Loucy (cell line): ENCODE measurements around the gene PHC1.

Experiments used
- EZH2phosphoT487 ChIP-seq: fragments of 200-600 bp; IDR thresholded peaks from 2 replicates; pipeline ENCODE4 v1.6.1; 2018; ENCODE audit warnings: antibody characterized with exemption, mild to moderate bottlenecking, moderate library complexity, borderline replicate concordance
- TF ChIP-seq, protein P1 (sequence below): fragments of 200-600 bp; sonication (generic); conservative IDR thresholded peaks from 2 replicates; pipeline ENCODE4 v1.5.1; 2014; ENCODE audit warnings: mild to moderate bottlenecking, antibody characterized with exemption, low read length

DNA sequence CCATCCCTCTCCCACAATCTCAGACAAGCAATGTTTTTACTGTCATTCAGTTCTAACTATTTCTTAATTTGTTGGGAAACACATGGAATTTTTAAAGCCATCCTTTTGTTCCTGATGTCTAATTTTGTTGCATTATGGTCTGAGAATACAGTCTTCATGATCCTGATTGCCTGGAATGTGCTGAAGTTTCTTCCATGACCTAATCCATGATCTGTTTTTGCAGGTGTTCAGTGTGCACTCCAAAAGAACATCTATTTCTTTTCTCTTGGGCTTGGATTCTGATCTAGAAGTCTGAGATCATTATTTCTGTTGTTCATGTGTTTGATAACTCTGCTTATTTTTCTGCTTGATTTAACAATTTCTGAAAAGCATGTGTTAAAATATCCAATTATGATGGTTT lies 43.2 kb upstream of the PHC1 start:
- TF ChIP-seq, protein P1, sequence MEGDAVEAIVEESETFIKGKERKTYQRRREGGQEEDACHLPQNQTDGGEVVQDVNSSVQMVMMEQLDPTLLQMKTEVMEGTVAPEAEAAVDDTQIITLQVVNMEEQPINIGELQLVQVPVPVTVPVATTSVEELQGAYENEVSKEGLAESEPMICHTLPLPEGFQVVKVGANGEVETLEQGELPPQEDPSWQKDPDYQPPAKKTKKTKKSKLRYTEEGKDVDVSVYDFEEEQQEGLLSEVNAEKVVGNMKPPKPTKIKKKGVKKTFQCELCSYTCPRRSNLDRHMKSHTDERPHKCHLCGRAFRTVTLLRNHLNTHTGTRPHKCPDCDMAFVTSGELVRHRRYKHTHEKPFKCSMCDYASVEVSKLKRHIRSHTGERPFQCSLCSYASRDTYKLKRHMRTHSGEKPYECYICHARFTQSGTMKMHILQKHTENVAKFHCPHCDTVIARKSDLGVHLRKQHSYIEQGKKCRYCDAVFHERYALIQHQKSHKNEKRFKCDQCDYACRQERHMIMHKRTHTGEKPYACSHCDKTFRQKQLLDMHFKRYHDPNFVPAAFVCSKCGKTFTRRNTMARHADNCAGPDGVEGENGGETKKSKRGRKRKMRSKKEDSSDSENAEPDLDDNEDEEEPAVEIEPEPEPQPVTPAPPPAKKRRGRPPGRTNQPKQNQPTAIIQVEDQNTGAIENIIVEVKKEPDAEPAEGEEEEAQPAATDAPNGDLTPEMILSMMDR, result no peak
- TF ChIP-seq EZH2phosphoT487, result no peak
